MM.1S (cell line): ENCODE data around the gene ST3GAL4.

Experiments
- DNase-seq: peaks from one replicate; pipeline ENCODE4 v3.0.0-alpha.2; 2015
- H2AFZ ChIP-seq: fragments of 300-600 bp; sonication (generic); 2 replicates; pipeline ENCODE4 v1.6.0; 2016; ENCODE audit warnings: antibody characterized with exemption, low read length
- H3F3A ChIP-seq: fragments of 300-600 bp; sonication (generic); 2 replicates; pipeline ENCODE4 v1.6.1; 2016; ENCODE audit warnings: mild to moderate bottlenecking, antibody characterized with exemption, low read length, moderate library complexity, mixed read lengths; ENCODE audit not compliant: insufficient read depth
- H3K27ac ChIP-seq: fragments of 300-600 bp; sonication (generic); 2 replicates; pipeline ENCODE4 v1.5.1; 2016; ENCODE audit warnings: mild to moderate bottlenecking, low read length
- H3K27me3 ChIP-seq: fragments of 300-600 bp; sonication (generic); replicated peaks from 2 replicates; pipeline ENCODE4 v1.6.0; 2016; ENCODE audit warnings: low read length; ENCODE audit not compliant: insufficient read depth
- H3K36me3 ChIP-seq: fragments of 300-600 bp; sonication (generic); replicated peaks from 2 replicates; pipeline ENCODE4 v1.6.1; 2016; ENCODE audit warnings: mild to moderate bottlenecking, low read length, mixed read lengths; ENCODE audit not compliant: insufficient read depth
- H3K4me1 ChIP-seq: fragments of 300-600 bp; sonication (generic); 2 replicates; pipeline ENCODE4 v1.6.1; 2016; ENCODE audit warnings: low read length, mixed read lengths
- H3K4me2 ChIP-seq: fragments of 300-600 bp; sonication (generic); 2 replicates; pipeline ENCODE4 v1.6.0; 2016; ENCODE audit warnings: low read depth, low read length
- H3K4me3 ChIP-seq: fragments of 300-600 bp; sonication (generic); 2 replicates; pipeline ENCODE4 v1.5.1; 2016; ENCODE audit warnings: low read length, mixed read lengths
- H3K79me2 ChIP-seq: fragments of 300-600 bp; sonication (generic); 2 replicates; pipeline ENCODE4 v1.6.1; 2016; ENCODE audit warnings: mixed run types, low read length, mixed read lengths
- H3K9ac ChIP-seq: fragments of 300-600 bp; sonication (generic); 2 replicates; pipeline ENCODE4 v1.6.1; 2016; ENCODE audit warnings: low read length, mixed read lengths
- H3K9me2 ChIP-seq: fragments of 300-600 bp; sonication (generic); replicated peaks from 2 replicates; pipeline ENCODE4 v1.6.1; 2016; ENCODE audit warnings: mild to moderate bottlenecking, low read length, mixed read lengths; ENCODE audit not compliant: insufficient read depth
- H3K9me3 ChIP-seq: fragments of 300-600 bp; sonication (generic); replicated peaks from 2 replicates; pipeline ENCODE4 v1.6.1; 2016; ENCODE audit warnings: mild to moderate bottlenecking, low read length, mixed read lengths; ENCODE audit not compliant: insufficient read depth
- H4K20me1 ChIP-seq: fragments of 300-600 bp; sonication (generic); 2 replicates; pipeline ENCODE4 v1.6.1; 2016; ENCODE audit warnings: mild to moderate bottlenecking, low read length, moderate library complexity, mixed read lengths; ENCODE audit not compliant: insufficient read depth
- CTCF ChIP-seq: fragments of 300-600 bp; sonication (generic); IDR thresholded peaks from 2 replicates; pipeline ENCODE4 v1.5.1; 2016; ENCODE audit warnings: antibody characterized with exemption, low read length, mixed read lengths
- EZH2 ChIP-seq: fragments of 300-600 bp; sonication (generic); optimal IDR thresholded peaks from 2 replicates; pipeline ENCODE3; 2017; ENCODE audit warnings: low read depth, mild to moderate bottlenecking, antibody characterized with exemption, low read length, mixed read lengths
- EZH2phosphoT487 ChIP-seq: fragments of 300-600 bp; sonication (generic); IDR thresholded peaks from 2 replicates; pipeline ENCODE4 v1.6.1; 2018; ENCODE audit warnings: antibody characterized with exemption, low read length

Gene ST3GAL4

GRCh38 chr11:126336671-126337101 lies 18.8 kb upstream of the ST3GAL4 start:
- Histone ChIP-seq H3K27ac (no peak overlapping the region), H3K9me3 (no peaks in the 10 kb centered on the region), H3K27me3 (no peaks in the 10 kb centered on the region), H4K20me1 (no peaks in the 10 kb centered on the region), H3K4me1 (no peaks in the 10 kb centered on the region), H3K4me2 (no peak overlapping the region), H3K4me3 (no peak overlapping the region), H3F3A (no peaks in the 10 kb centered on the region), H3K36me3 (no peaks in the 10 kb centered on the region; the same call in 1 of the 2 replicates), H3K9ac (no peak overlapping the region), H3K9me2 (no peaks in the 10 kb centered on the region), H2AFZ (no peak overlapping the region), H3K79me2 (peaks cover 35% of the 10 kb centered on the region)
- no peak for TF ChIP-seq EZH2phosphoT487
- TF ChIP-seq CTCF, result no peak
- no peak for TF ChIP-seq EZH2
- DNase-seq, result no peak

GRCh38 chr11:126337126-126337473 lies 18.4 kb upstream of the ST3GAL4 start:
- Histone ChIP-seq H3K9me3 (no peaks in the 10 kb centered on the region), H3K27me3 (no peaks in the 10 kb centered on the region), H3K4me2 (no peak overlapping the region), H3K27ac (no peak overlapping the region), H3K9ac (no peak overlapping the region), H3K9me2 (no peaks in the 10 kb centered on the region), H3K4me3 (no peak overlapping the region), H3K79me2 (peaks cover 33% of the 10 kb centered on the region), H3K36me3 (no peaks in the 10 kb centered on the region; the same call in 1 of the 2 replicates), H4K20me1 (no peaks in the 10 kb centered on the region), H2AFZ (no peak overlapping the region), H3F3A (no peaks in the 10 kb centered on the region), H3K4me1 (no peaks in the 10 kb centered on the region)
- TF ChIP-seq EZH2, result no peak
- TF ChIP-seq CTCF, result no peak
- no peak for TF ChIP-seq EZH2phosphoT487
- no peak for DNase-seq

GRCh38 chr11:126337474-126338241 lies 17.8 kb upstream of the ST3GAL4 start:
- H3K9ac ChIP-seq, result no peak overlapping the region
- no peaks in the 10 kb centered on the region for H3F3A ChIP-seq
- no peak for TF ChIP-seq CTCF
- no peak for TF ChIP-seq EZH2phosphoT487
- TF ChIP-seq EZH2, result no peak
- no peaks in the 10 kb centered on the region for H4K20me1 ChIP-seq
- no peak for DNase-seq
- H3K36me3 ChIP-seq, result no peaks in the 10 kb centered on the region; the same call in 1 of the 2 replicates
- H3K9me2 ChIP-seq, result no peaks in the 10 kb centered on the region
- no peak overlapping the region for H2AFZ ChIP-seq
- H3K4me2 ChIP-seq, result no peak overlapping the region
- H3K9me3 ChIP-seq, result no peaks in the 10 kb centered on the region
- peaks cover 27% of the 10 kb centered on the region for H3K79me2 ChIP-seq
- H3K4me1 ChIP-seq, result no peaks in the 10 kb centered on the region
- no peaks in the 10 kb centered on the region for H3K27me3 ChIP-seq
- H3K27ac ChIP-seq, result no peak overlapping the region
- no peak overlapping the region for H3K4me3 ChIP-seq
